RCC 7860 (cell line): ENCODE data around the gene MKLN1.
"Not testable (repeated sequence)": the region's sequence is repeated elsewhere in the genome, so short reads cannot be mapped to it uniquely, and the experiment has no call there.

Source experiments
- DNase-seq: peaks from one replicate; pipeline ENCODE4 v3.0.0-alpha.2; 2015; ENCODE audit warnings: low spot score
- FAIRE-seq: peaks from 2 replicates; lab custom pipeline; 2012; peaks lifted over from hg19 to GRCh38; lab: Jason Lieb, UNC

MKLN1 gene

DNA sequence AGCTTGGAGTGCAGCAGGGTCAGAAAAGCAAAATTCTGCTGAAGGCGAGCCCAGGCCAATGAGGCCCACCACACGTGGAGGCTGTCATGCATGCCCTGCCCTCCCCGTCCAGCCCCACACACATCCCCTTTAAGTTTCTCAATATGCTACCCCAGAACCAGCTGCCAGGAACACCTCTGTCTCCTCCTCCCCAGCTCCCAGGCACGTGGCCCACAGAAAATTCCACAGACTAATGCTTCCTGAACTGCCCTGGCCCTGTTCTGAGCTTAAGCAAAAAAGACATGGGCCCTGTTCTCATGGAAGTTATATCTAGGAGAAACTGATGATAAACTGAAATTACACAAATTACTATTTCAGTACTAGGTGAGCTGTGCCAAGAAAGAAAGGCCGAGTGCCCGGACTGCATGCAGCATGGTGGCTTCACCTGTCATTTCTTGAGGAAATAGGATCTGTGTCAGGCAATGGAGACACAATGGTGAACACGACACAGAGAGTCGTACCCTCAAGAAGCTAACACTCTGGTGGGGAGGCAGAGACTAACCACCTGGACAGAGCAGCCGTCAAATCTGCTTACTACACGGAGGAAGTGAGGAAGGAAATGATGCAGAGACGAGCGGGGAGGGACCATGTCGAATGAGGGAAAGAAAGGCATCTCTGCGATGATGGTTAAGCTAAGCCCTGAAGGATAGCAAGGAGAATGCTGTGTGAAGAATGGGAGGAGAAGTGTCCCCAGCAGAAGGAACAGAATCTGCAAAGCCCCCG lies 184.3 kb downstream of the MKLN1 start:
- DNase-seq (no peak), FAIRE-seq (no peak)

- no peak for FAIRE-seq
- DNase-seq = peak; percentile 83
Measured at GRCh38 chr7:131513245-131514061, 185.8 kb downstream of the MKLN1 start.

- FAIRE-seq, DNase-seq: not testable (repeated sequence)
Measured at GRCh38 chr7:131515471-131515870, 187.8 kb downstream of the MKLN1 start.

DNA sequence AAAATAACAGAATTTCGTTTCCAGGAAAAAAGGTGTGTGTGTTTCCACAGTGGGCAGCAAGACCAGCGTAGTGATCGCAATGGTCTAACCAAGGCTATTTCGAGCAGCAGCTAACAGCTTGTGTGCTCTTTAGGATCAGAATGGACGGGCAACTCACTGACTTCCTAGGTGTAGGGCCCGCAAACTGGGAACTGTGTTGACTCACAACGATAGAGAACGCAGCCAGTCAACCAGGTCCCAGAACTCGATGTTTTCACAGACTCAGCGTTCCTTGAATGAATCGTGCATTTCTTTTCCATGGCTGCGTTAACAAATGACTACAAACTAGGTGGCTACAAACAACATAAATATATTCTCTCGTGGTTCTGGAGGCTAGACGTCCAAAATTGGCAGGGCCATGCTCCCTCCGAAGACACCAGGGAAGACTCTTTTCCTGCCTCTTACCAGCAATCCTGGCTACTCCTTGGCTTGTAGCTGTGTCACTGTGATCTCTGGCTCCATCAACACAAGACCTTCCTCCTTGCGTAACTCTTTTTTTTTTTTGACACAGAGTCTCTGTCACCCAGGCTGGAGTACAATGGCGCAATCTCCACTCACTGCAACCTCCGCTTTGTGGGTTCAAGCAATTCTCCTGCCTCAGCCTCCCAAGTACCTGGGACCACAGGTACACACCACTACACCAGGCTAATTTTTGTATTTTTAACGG lies 189.7 kb downstream of the MKLN1 start:
- DNase-seq = no peak
- FAIRE-seq = no peak

DNA sequence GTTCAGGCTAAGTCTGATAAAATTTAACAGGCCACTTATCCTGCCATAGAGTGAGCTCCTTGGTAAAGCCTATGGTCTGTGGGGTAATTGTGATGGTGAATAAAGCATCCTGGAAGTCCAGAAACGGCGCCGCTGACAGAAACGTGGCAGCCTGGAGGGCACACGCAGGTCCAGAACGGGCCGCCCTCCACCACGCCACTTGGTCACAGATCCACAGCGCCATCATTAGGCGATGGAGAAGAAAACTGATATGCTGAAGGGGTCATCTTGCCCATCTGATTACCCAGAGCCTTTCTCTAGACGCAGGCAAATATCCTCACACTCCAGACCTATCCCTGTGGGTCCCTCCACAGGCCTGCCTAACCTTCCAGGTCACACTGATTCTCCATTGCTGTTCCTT lies 190.9 kb downstream of the MKLN1 start:
- FAIRE-seq (no peak), DNase-seq (no peak)

DNA sequence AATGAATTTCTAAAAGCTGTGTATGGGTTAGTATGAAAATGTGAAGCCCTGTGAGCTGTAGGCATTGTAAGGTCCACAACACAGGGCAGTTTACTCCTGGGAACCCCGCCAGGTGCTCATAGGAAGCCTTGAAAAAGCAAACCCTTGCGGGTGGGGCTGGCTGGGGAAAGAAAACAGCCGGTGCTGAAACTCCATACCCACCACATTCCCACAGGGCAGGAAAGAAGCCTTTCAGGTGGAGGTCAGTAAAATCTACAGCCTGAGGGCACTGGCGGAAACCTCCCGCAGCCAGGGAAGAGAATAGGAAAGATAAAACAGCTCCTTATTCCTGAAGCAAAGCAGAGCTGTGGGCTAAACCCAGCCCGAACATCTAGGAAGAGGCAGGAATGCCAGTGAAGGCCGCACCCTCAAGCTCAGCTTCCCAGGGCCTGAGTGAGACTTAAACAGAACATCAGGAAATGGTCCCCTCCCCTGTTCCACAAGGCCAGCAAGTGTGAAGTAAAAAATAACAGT lies 194.0 kb downstream of the MKLN1 start:
- DNase-seq (no peak), FAIRE-seq (no peak)

DNA sequence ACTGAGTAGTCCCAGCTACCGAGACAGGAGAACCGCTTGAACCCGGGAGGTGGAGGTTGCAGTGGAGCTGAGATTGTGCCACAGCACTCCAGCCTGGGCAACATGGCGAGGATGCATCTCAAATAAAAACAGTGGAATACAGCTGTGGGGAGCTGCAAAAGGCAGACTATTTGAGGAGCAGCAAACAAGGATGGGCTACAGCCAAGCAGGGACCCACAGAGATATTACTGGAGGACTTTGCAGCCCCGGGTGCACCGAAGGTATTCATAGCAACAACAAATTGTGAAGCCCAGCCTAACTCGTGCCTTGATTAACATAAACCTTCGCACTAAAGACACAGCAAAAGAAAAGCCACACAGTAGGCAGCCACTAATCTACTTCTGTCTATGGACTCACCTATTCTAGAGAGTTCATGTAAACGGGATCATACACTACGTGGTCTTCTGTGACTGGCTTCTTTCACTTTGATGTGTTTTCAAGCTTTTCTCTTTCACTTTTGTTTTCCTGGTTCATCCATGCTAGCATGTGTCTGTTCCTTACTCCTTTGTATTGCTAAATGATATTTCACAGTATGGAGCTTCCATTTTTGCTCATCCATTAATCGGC lies 194.8 kb downstream of the MKLN1 start:
- FAIRE-seq = no peak

DNA sequence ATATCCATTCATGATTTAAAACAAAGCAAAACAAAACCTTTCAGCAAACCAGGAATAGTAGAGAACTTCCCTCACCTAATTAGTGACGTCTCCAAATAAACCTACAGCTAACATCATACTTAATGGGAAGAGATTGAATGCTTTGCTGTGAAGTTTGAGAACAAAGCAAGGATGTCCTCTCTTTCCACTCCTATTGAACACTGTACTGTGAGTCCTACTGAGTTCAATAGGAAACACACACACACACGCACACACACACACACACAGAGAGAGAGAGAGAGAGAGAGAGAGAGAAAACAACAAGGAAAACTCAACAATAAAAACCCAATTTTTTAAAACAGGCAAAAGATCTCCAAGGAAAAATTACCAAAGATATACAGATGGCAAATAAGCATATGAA lies 196.4 kb downstream of the MKLN1 start:
- FAIRE-seq = no peak
- no peak for DNase-seq

More for the DNA sequence above, 194.8 kb downstream of the MKLN1 start:
- no peak for DNase-seq

DNA sequence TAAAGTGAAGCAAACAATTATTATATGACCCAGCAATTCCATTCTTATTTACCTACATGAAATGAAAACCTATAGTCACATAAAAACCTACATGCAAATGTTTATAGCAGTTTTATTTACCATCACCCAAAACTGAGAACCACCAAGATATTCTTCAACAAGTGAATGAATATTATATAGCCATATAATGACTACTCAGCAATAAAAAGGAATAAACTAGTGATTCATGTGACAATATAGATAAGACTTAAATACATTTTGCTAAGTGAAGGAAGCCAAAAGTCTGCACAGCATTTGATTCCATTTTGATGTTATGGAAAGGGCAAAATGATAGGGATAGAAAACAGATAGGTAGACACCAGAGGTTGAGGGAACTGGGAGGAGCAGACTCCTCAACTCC lies 197.0 kb downstream of the MKLN1 start:
- no peak for DNase-seq
- no peak for FAIRE-seq

GRCh38 chr7:131525820-131526219 lies 198.1 kb downstream of the MKLN1 start:
- no peak for FAIRE-seq

DNA sequence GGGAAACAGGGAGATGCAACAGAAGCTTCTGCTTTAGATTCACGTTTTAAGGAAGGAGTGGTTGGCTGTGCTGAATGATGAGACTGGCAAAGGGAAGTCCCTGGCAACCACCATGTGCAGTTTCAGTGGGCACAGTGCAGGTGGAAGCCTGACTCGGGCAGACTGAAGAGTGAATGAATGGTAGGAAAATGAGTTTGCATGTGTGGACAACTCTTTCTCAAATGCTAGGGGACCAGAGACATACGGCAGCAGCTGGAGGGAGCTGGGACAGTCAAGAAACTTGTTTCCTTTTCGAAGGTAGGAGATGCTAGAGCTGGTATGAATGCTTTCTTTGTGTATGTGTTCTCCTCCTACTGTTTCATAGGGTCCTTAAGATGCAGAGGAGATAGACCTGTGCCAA lies 199.8 kb downstream of the MKLN1 start:
- DNase-seq (no peak), FAIRE-seq (no peak)

More at GRCh38 chr7:131525820-131526219, 198.1 kb downstream of the MKLN1 start:
- DNase-seq = no peak

- DNase-seq = no peak
- FAIRE-seq = no peak
Measured at GRCh38 chr7:131529179-131529578, 201.5 kb downstream of the MKLN1 start.

DNA sequence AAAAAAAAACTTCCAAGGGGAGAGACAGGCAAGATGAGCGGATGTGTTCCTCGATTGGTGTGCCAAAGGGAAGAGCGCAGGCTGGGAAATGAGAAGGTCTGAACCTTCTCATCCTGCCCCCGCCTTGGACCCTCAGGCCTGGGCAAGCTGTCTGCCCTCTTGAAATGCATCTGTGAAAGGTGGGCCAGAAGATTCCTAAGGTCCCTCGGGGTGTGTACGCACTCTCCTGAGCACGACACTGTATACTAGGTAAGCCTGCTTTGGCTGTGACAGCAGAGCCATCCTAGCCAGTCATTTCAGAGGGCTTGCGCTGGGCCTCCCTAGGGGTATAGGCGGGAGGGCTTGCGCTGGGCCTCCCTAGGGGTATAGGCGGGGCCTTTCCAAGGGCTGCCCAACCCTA lies 201.9 kb downstream of the MKLN1 start:
- FAIRE-seq (no peak), DNase-seq (no peak)

DNA sequence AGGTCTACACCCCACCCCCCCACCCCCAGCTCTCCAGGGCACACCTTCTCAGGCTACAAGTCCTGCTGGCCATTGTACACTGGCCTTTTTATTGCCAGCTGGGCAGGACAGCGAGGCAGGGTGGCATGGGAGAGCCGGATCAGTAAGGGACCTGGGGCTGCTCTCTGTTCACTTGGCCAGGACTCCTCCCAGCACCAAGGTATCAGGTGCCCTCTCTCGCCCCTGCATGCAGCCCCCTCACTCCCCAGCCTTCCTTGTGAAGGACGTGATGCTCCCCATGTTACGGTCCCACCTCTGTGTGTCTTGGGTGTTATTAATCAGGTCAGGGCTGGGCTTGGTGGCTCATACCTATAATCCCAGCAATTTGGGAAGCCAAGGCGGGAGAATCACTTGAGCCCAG lies 202.5 kb downstream of the MKLN1 start:
- DNase-seq (no peak), FAIRE-seq (no peak)

DNA sequence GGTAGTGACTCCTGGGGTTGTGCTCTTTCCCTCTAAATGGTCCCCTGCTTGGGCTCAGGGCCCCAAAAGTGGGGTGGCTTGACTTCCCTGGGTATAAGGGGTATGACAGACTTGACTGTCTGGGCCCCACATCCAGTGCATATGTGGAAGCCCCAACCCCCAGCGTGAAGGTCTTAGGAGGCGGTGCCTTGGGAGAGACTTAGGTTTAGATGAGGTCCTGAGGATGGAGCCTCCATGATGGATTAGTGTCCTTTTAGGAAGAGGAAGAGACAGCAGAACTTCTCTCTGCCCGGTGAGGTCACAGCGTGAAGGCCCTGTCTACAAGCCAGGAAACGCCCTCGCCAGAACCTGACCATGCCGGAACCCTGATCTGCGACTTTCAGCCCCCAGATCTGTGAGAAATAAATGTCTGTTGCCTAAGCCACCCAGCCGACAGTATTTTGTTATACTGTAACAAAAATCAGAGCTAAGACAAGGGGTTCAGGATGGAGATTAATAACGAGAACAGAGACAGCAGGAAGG lies 205.0 kb downstream of the MKLN1 start:
- FAIRE-seq (no peak), DNase-seq (no peak)

GRCh38 chr7:131533151-131533559 lies 205.5 kb downstream of the MKLN1 start:
- no peak for DNase-seq

GRCh38 chr7:131533566-131534561 lies 206.2 kb downstream of the MKLN1 start:
- FAIRE-seq (no peak), DNase-seq (no peak)

More at GRCh38 chr7:131533151-131533559, 205.5 kb downstream of the MKLN1 start:
- no peak for FAIRE-seq

GRCh38 chr7:131536361-131536849 lies 208.7 kb downstream of the MKLN1 start:
- DNase-seq (no peak), FAIRE-seq (no peak)

- DNase-seq = no peak
- FAIRE-seq = no peak
Measured at GRCh38 chr7:131537571-131537978, 209.9 kb downstream of the MKLN1 start.
